Neural cell (in vitro differentiated cells): Measurements from ENCODE around the gene TMEM35B. TPM values are rescaled to one million over a fixed set of nuclear protein-coding genes. Genes with fewer than 3 reads are reported as not detected.

Experiments
- H2AFZ ChIP-seq: fragments of 200-600, 300-800 bp; sonication (generic), shearing (Covaris generic); 2 replicates; pipeline ENCODE4 v1.6.0; 2014; ENCODE audit warnings: low read depth, mild to moderate bottlenecking, antibody characterized with exemption, low read length, moderate library complexity
- H3F3A ChIP-seq: fragments of 200-600 bp; shearing (Covaris generic); 2 replicates; pipeline ENCODE4 v1.6.1; 2016; ENCODE audit warnings: mild to moderate bottlenecking, moderate library complexity, mixed read lengths, antibody characterized with exemption, low read length; ENCODE audit not compliant: insufficient read depth, poor library complexity, severe bottlenecking
- H3K27ac ChIP-seq: fragments of 200-600, 300-800 bp; sonication (generic), shearing (Covaris generic); 2 replicates; pipeline ENCODE4 v1.5.1; 2014; ENCODE audit warnings: mild to moderate bottlenecking, low read length, moderate library complexity
- H3K27me3 ChIP-seq: fragments of 300-800, 200-600 bp; sonication (generic), shearing (Covaris generic); 2 replicates; pipeline ENCODE4 v1.6.0; 2014; ENCODE audit warnings: mild to moderate bottlenecking, low read depth, low read length, moderate library complexity; ENCODE audit not compliant: insufficient read depth
- H3K36me3 ChIP-seq: fragments of 300-800, 200-600 bp; sonication (generic), shearing (Covaris generic); 2 replicates; pipeline ENCODE4 v1.5.1; 2014; ENCODE audit warnings: mild to moderate bottlenecking, antibody characterized with exemption, low read length, moderate library complexity; ENCODE audit not compliant: insufficient read depth
- H3K4me2 ChIP-seq: fragments of 300-800, 200-600 bp; sonication (generic), shearing (Covaris generic); 2 replicates; pipeline ENCODE4 v1.6.0; 2014; ENCODE audit warnings: mild to moderate bottlenecking, low read length
- H3K4me3 ChIP-seq: fragments of 300-800, 200-600 bp; sonication (generic), shearing (Covaris generic); 2 replicates; pipeline ENCODE4 v1.5.1; 2014; ENCODE audit warnings: mild to moderate bottlenecking, low read length, moderate library complexity
- H3K79me2 ChIP-seq: fragments of 200-600 bp; shearing (Covaris generic); replicated peaks from 2 replicates; pipeline ENCODE4 v1.6.0; 2014; ENCODE audit warnings: mild to moderate bottlenecking, low read length, moderate library complexity; ENCODE audit not compliant: insufficient read depth
- H3K9ac ChIP-seq: fragments of 300-800, 200-600 bp; sonication (generic), shearing (Covaris generic); 2 replicates; pipeline ENCODE4 v1.6.1; 2016; ENCODE audit warnings: mild to moderate bottlenecking, low read length, mixed read lengths
- H3K9me2 ChIP-seq: fragments of 200-600 bp; shearing (Covaris generic); 2 replicates; pipeline ENCODE4 v1.6.1; 2016; ENCODE audit warnings: mild to moderate bottlenecking, low read length, mixed read lengths; ENCODE audit not compliant: insufficient read depth
- H3K9me3 ChIP-seq: fragments of 200-600, 300-800 bp; sonication (generic), shearing (Covaris generic); 2 replicates; pipeline ENCODE4 v1.6.1; 2016; ENCODE audit warnings: mild to moderate bottlenecking, mixed run types, low read length, moderate library complexity, mixed read lengths
- H4K20me1 ChIP-seq: fragments of 200-600 bp; shearing (Covaris generic); 2 replicates; pipeline ENCODE4 v1.6.1; 2016; ENCODE audit warnings: mild to moderate bottlenecking, mixed run types; ENCODE audit not compliant: insufficient read depth
- EP300 ChIP-seq: fragments of 450-650 bp; conservative IDR thresholded peaks from 2 replicates; pipeline ENCODE4 v1.6.1; 2014; ENCODE audit warnings: antibody characterized with exemption, mild to moderate bottlenecking, moderate library complexity; ENCODE audit not compliant: poor library complexity, severe bottlenecking
- EZH2 ChIP-seq: fragments of 200-600, 300-800 bp; shearing (Covaris generic), sonication (generic); IDR thresholded peaks from 2 replicates; pipeline ENCODE4 v1.6.1; 2014; ENCODE audit warnings: antibody characterized with exemption, low read length, borderline replicate concordance, mild to moderate bottlenecking; ENCODE audit not compliant: insufficient read depth, poor library complexity, severe bottlenecking
- MXI1 ChIP-seq: fragments of 450-650 bp; conservative IDR thresholded peaks from 2 replicates; pipeline ENCODE4 v1.6.1; 2014; ENCODE audit warnings: antibody characterized with exemption, mild to moderate bottlenecking; ENCODE audit not compliant: poor library complexity, severe bottlenecking
- POLR2AphosphoS5 ChIP-seq: IDR thresholded peaks from 2 replicates; pipeline ENCODE4 v1.6.1; 2012
- RAD21 ChIP-seq: fragments of 450-650 bp; conservative IDR thresholded peaks from 2 replicates; pipeline ENCODE4 v1.6.1; 2014; ENCODE audit warnings: antibody characterized with exemption, mild to moderate bottlenecking, moderate library complexity
- SMC3 ChIP-seq: fragments of 450-650 bp; conservative IDR thresholded peaks from 2 replicates; pipeline ENCODE4 v1.6.1; 2014; ENCODE audit warnings: antibody characterized with exemption, mild to moderate bottlenecking, moderate library complexity; ENCODE audit not compliant: poor library complexity
- TAF1 ChIP-seq: IDR thresholded peaks from 2 replicates; pipeline ENCODE4 v1.6.1; 2012; ENCODE audit warnings: low read depth
- polyA plus RNA-seq: library from polyadenylated mRNA; depleted of rRNA; stranded (reverse); fragments of >200 nt; gene quantifications from 2 replicates; pipeline ENCODE4 v1.2.3, GENCODE V29; 2014
- TF ChIP-seq, protein P1 (sequence below): IDR thresholded peaks from 2 replicates; pipeline ENCODE4 v1.6.1; 2012; ENCODE audit warnings: borderline replicate concordance
- TF ChIP-seq, protein P2 (sequence below): fragments of 450-650 bp; IDR thresholded peaks from 2 replicates; pipeline ENCODE4 v1.5.1; 2014; ENCODE audit warnings: antibody characterized with exemption, mild to moderate bottlenecking, moderate library complexity; ENCODE audit not compliant: poor library complexity, severe bottlenecking

TMEM35B gene
- polyA plus RNA-seq, 1 donor from 2014 or later = 1.3 TPM

- peaks cover 11% of the 10 kb centered on the region for H3K79me2 ChIP-seq
- H3K36me3 ChIP-seq = no peaks in the 10 kb centered on the region
- H3K27me3 ChIP-seq = no peaks in the 10 kb centered on the region
- H2AFZ ChIP-seq = no peak overlapping the region
- H3K9ac ChIP-seq = peak overlapping the region; percentile 78
- H4K20me1 ChIP-seq = no peaks in the 10 kb centered on the region
- TF ChIP-seq RAD21 = no peak
- TF ChIP-seq EP300 = no peak
- no peak for TF ChIP-seq SMC3
- TF ChIP-seq, protein P1, sequence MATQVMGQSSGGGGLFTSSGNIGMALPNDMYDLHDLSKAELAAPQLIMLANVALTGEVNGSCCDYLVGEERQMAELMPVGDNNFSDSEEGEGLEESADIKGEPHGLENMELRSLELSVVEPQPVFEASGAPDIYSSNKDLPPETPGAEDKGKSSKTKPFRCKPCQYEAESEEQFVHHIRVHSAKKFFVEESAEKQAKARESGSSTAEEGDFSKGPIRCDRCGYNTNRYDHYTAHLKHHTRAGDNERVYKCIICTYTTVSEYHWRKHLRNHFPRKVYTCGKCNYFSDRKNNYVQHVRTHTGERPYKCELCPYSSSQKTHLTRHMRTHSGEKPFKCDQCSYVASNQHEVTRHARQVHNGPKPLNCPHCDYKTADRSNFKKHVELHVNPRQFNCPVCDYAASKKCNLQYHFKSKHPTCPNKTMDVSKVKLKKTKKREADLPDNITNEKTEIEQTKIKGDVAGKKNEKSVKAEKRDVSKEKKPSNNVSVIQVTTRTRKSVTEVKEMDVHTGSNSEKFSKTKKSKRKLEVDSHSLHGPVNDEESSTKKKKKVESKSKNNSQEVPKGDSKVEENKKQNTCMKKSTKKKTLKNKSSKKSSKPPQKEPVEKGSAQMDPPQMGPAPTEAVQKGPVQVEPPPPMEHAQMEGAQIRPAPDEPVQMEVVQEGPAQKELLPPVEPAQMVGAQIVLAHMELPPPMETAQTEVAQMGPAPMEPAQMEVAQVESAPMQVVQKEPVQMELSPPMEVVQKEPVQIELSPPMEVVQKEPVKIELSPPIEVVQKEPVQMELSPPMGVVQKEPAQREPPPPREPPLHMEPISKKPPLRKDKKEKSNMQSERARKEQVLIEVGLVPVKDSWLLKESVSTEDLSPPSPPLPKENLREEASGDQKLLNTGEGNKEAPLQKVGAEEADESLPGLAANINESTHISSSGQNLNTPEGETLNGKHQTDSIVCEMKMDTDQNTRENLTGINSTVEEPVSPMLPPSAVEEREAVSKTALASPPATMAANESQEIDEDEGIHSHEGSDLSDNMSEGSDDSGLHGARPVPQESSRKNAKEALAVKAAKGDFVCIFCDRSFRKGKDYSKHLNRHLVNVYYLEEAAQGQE = no peak
- TF ChIP-seq POLR2AphosphoS5 = no peak
- TF ChIP-seq TAF1 = no peak
- no peak for TF ChIP-seq EZH2
- TF ChIP-seq, protein P2, sequence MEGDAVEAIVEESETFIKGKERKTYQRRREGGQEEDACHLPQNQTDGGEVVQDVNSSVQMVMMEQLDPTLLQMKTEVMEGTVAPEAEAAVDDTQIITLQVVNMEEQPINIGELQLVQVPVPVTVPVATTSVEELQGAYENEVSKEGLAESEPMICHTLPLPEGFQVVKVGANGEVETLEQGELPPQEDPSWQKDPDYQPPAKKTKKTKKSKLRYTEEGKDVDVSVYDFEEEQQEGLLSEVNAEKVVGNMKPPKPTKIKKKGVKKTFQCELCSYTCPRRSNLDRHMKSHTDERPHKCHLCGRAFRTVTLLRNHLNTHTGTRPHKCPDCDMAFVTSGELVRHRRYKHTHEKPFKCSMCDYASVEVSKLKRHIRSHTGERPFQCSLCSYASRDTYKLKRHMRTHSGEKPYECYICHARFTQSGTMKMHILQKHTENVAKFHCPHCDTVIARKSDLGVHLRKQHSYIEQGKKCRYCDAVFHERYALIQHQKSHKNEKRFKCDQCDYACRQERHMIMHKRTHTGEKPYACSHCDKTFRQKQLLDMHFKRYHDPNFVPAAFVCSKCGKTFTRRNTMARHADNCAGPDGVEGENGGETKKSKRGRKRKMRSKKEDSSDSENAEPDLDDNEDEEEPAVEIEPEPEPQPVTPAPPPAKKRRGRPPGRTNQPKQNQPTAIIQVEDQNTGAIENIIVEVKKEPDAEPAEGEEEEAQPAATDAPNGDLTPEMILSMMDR = no peak
- TF ChIP-seq MXI1 = no peak
- peaks cover 8% of the 10 kb centered on the region for H3K9me3 ChIP-seq
- peak overlapping the region; percentile 87 for H3K4me3 ChIP-seq
- H3K27ac ChIP-seq = no peak overlapping the region
- H3F3A ChIP-seq = no peaks in the 10 kb centered on the region
- no peaks in the 10 kb centered on the region for H3K9me2 ChIP-seq
- peak overlapping the region; percentile 99 for H3K4me2 ChIP-seq
These were observed 45.2 kb upstream of the TMEM35B start for GRCh38 chr1:35030338-35030737.

GRCh38 chr1:35029761-35030160 is 44.6 kb upstream of the TMEM35B start:
- no peaks in the 10 kb centered on the region for H3F3A ChIP-seq
- H3K9me2 ChIP-seq = no peaks in the 10 kb centered on the region
- H3K9me3 ChIP-seq = peaks cover 8% of the 10 kb centered on the region
- no peak overlapping the region for H2AFZ ChIP-seq
- no peak overlapping the region for H3K4me2 ChIP-seq
- TF ChIP-seq SMC3 = no peak
- TF ChIP-seq EZH2 = no peak
- no peak for TF ChIP-seq TAF1
- no peak for TF ChIP-seq POLR2AphosphoS5
- no peak for TF ChIP-seq EP300
- no peak for TF ChIP-seq RAD21
- TF ChIP-seq, protein P1 = no peak
- TF ChIP-seq, protein P2 = no peak
- no peak for TF ChIP-seq MXI1
- peaks cover 11% of the 10 kb centered on the region for H3K79me2 ChIP-seq
- H3K9ac ChIP-seq = no peak overlapping the region
- peak overlapping the region; percentile 87 for H3K4me3 ChIP-seq
- H3K27ac ChIP-seq = no peak overlapping the region
- H4K20me1 ChIP-seq = no peaks in the 10 kb centered on the region
- no peaks in the 10 kb centered on the region for H3K27me3 ChIP-seq
- H3K36me3 ChIP-seq = no peaks in the 10 kb centered on the region
